ENCODE data around the gene GPR152. TPM values are rescaled to one million over a fixed set of nuclear protein-coding genes. Genes with fewer than 3 reads are reported as not detected.

Gene GPR152
- total RNA-seq, 2 experiments from 2014 or later = not detected

- Histone ChIP-seq H4K20me1 (ENCODE audit: insufficient read depth, low read length) (no peaks in the 10 kb centered on the region), H2AFZ (ENCODE audit: low read length) (no peak overlapping the region), H3K9me2 (ENCODE audit: insufficient read depth, low read length) (no peaks in the 10 kb centered on the region), H3K79me2 (ENCODE audit: insufficient read depth, low read depth, low read length) (no peaks in the 10 kb centered on the region), H3K4me1 (ENCODE audit: insufficient read depth, low read length, poor library complexity, severe bottlenecking) (peaks cover 67% of the 10 kb centered on the region), H3K4me3 (ENCODE audit: low read depth, low read length, poor library complexity, severe bottlenecking) (no peak overlapping the region), H3K9me3 (ENCODE audit: low read length) (no peaks in the 10 kb centered on the region), H3K27ac (ENCODE audit: low read depth, low read length, poor library complexity, severe bottlenecking) (no peak overlapping the region), H3K4me2 (ENCODE audit: low read length) (peak overlapping the region; percentile 31), H3K36me3 (ENCODE audit: insufficient read depth, low read length) (no peaks in the 10 kb centered on the region)
- ChIA-PET CTCF (ENCODE audit: unreplicated experiment) (no interaction called here), POLR2A (no interaction called here)
- intact Hi-C loops (cut with micrococcal nuclease; ENCODE audit: unreplicated experiment) = no loop called here
- no peak for DNase-seq (ENCODE audit: low spot score)
- TF ChIP-seq CTCF (conservative IDR thresholded peaks at IDR 0.05; ENCODE audit: low read length) (no peak), EZH2phosphoT487 (IDR thresholded peaks at IDR 0.05; ENCODE audit: borderline replicate concordance, low read depth, low read length) (no peak)
- BruUV-seq (replicated peaks) = no TSS peak
Observed at GRCh38 chr11:67416416-67417335, 35.9 kb downstream of the GPR152 start.

- no peak for TF ChIP-seq EZH2phosphoT487 (IDR thresholded peaks at IDR 0.05; ENCODE audit: borderline replicate concordance, low read depth, low read length)
- TF ChIP-seq CTCF (conservative IDR thresholded peaks at IDR 0.05; ENCODE audit: low read length) = no peak
- Histone ChIP-seq H3K9me2 (ENCODE audit: insufficient read depth, low read length) (no peaks in the 10 kb centered on the region), H3K4me2 (ENCODE audit: low read length) (peak within 1 kb of the TSS; percentile 31; the same call in 1 of the 2 replicates), H3K27ac (ENCODE audit: low read depth, low read length, poor library complexity, severe bottlenecking) (no peak within 1 kb of the TSS), H3K4me3 (ENCODE audit: low read depth, low read length, poor library complexity, severe bottlenecking) (no peak within 1 kb of the TSS), H3K4me1 (ENCODE audit: insufficient read depth, low read length, poor library complexity, severe bottlenecking) (peaks cover 70% of the 10 kb centered on the region), H3K79me2 (ENCODE audit: insufficient read depth, low read depth, low read length) (no peaks in the 10 kb centered on the region), H3K36me3 (ENCODE audit: insufficient read depth, low read length) (peaks cover 3% of the 10 kb centered on the region), H2AFZ (ENCODE audit: low read length) (no peak within 1 kb of the TSS), H3K9me3 (ENCODE audit: low read length) (no peaks in the 10 kb centered on the region), H4K20me1 (ENCODE audit: insufficient read depth, low read length) (no peaks in the 10 kb centered on the region)
- ChIA-PET POLR2A (no interaction called here), CTCF (ENCODE audit: unreplicated experiment) (no interaction called here)
- no peak for DNase-seq (ENCODE audit: low spot score)
- BruUV-seq (replicated peaks) = no TSS peak
- intact Hi-C loops (cut with micrococcal nuclease; ENCODE audit: unreplicated experiment) = no loop called here
Observed at GRCh38 chr11:67415501-67416304, 36.8 kb downstream of the GPR152 start, which contains the start of gene CARNS1. Gene CARNS1, plus strand, starts transcription at chr11:67415678. Its CDS starts 522 bp downstream, at chr11:67416200.
